H1 (cell line): ENCODE measurements around the gene LPIN2. TPM values are rescaled to one million over a fixed set of nuclear protein-coding genes. Genes with fewer than 3 reads are reported as not detected.

Experiments
- CTCF ChIA-PET: fragments of 300-600 bp; sonication (Branson Sonifier 250); formaldehyde crosslinking; loops from one replicate; lab custom pipeline; 2021; ENCODE audit not compliant: partially characterized antibody; lab: Charles Lee
- POLR2A ChIA-PET: fragments of 300-600 bp; sonication (Branson Sonifier 250); formaldehyde crosslinking; loops from one replicate; lab custom pipeline; 2021; ENCODE audit warnings: inconsistent platforms; ENCODE audit not compliant: partially characterized antibody; lab: Charles Lee
- DNase-seq, 2 experiments: peaks; one replicate each; pipeline versions ENCODE4 v3.0.0 to v3.0.0-alpha.2; 2010 to 2022; ENCODE audit warnings: low spot score in 2 of 2, low read depth in 1 of 2, mixed read lengths in 1 of 2
- FAIRE-seq: peaks from 2 replicates; lab custom pipeline; 2011; peaks lifted over from hg19 to GRCh38; lab: Jason Lieb, UNC
- H2AFZ ChIP-seq: 2 replicates; pipeline ENCODE4 v1.8.1; 2012; ENCODE audit warnings: low read length, inconsistent platforms
- H2AK5ac ChIP-seq: 2 replicates; pipeline ENCODE4 v1.6.1; 2013; ENCODE audit warnings: low read depth, low read length
- H2BK120ac ChIP-seq: replicated peaks from 2 replicates; pipeline ENCODE3; 2013; ENCODE audit warnings: low read depth, low read length, inconsistent platforms
- H2BK12ac ChIP-seq: 2 replicates; pipeline ENCODE4 v1.6.1; 2013; ENCODE audit warnings: low read depth, low read length
- H2BK15ac ChIP-seq: 2 replicates; pipeline ENCODE4 v1.6.1; 2013; ENCODE audit warnings: low read length
- H2BK20ac ChIP-seq: 2 replicates; pipeline ENCODE4 v1.6.1; 2013; ENCODE audit warnings: low read length
- H2BK5ac ChIP-seq: 2 replicates; pipeline ENCODE4 v1.6.1; 2013; ENCODE audit warnings: low read depth, low read length
- H3K14ac ChIP-seq: 2 replicates; pipeline ENCODE4 v1.6.1; 2013; ENCODE audit warnings: inconsistent platforms; ENCODE audit not compliant: insufficient read length
- H3K18ac ChIP-seq: 2 replicates; pipeline ENCODE4 v1.6.1; 2013; ENCODE audit warnings: low read length; ENCODE audit errors: extremely low read depth
- H3K23ac ChIP-seq: 2 replicates; pipeline ENCODE4 v1.6.1; 2013; ENCODE audit warnings: inconsistent platforms; ENCODE audit not compliant: insufficient read length
- H3K23me2 ChIP-seq: 2 replicates; pipeline ENCODE4 v1.6.1; 2013; ENCODE audit warnings: low read depth, low read length
- H3K27ac ChIP-seq: 2 replicates; pipeline ENCODE4 v1.6.1; 2011; ENCODE audit warnings: low read depth, low read length, inconsistent platforms
- H3K27me3 ChIP-seq, 4 experiments: replicated peaks in 1 of 4; 1 replicate in 1 of 4; 2 replicates in 3 of 4; pipeline versions ENCODE4 v1.6.1 to v1.8.1; 2011 to 2013; ENCODE audit warnings: low read length in 3 of 4, mild to moderate bottlenecking in 3 of 4, inconsistent platforms in 2 of 4, mixed read lengths in 2 of 4, moderate library complexity in 1 of 4; ENCODE audit not compliant: control insufficient read depth in 3 of 4, insufficient read depth in 3 of 4; ENCODE audit errors: extremely low read depth in 1 of 4
- H3K36me3 ChIP-seq, 4 experiments: 2 replicates each; pipeline versions ENCODE4 v1.6.1 to v1.8.1; 2011 to 2013; ENCODE audit warnings: mild to moderate bottlenecking in 4 of 4, low read length in 3 of 4, moderate library complexity in 2 of 4, control low read depth in 1 of 4, inconsistent platforms in 1 of 4; ENCODE audit not compliant: insufficient read depth in 4 of 4, control insufficient read depth in 2 of 4
- H3K4ac ChIP-seq: replicated peaks from 2 replicates; pipeline ENCODE3; 2013; ENCODE audit warnings: low read length, low read depth, mixed read lengths, inconsistent platforms; ENCODE audit not compliant: insufficient read length
- H3K4me1 ChIP-seq, 4 experiments: replicated peaks in 1 of 4; 1 replicate in 1 of 4; 2 replicates in 3 of 4; pipeline versions ENCODE4 v1.6.1 to v1.8.1; 2011 to 2013; ENCODE audit warnings: low read length in 3 of 4, inconsistent platforms in 2 of 4, mixed read lengths in 1 of 4; ENCODE audit not compliant: insufficient read depth in 4 of 4, control insufficient read depth in 3 of 4
- H3K4me2 ChIP-seq, 2 experiments: 2 replicates each; pipeline versions ENCODE4 v1.6.1 to v1.8.1; 2011 to 2013; ENCODE audit warnings: low read depth in 2 of 2, low read length in 2 of 2, control low read depth in 1 of 2, inconsistent platforms in 1 of 2, mild to moderate bottlenecking in 1 of 2; ENCODE audit not compliant: insufficient read depth in 1 of 2
- H3K4me3 ChIP-seq, 4 experiments: fragments of 200-600, 300-600 bp in 1 of 4; sonication (generic), shearing (Covaris generic), sonication (Bioruptor Twin) in 1 of 4; 2 replicates each; pipeline versions ENCODE4 v1.5.1 to v1.8.1; 2011 to 2016; ENCODE audit warnings: low read length in 4 of 4, low read depth in 3 of 4, control low read depth in 2 of 4, inconsistent platforms in 2 of 4, mild to moderate bottlenecking in 2 of 4, mixed read lengths in 1 of 4, moderate library complexity in 1 of 4; ENCODE audit not compliant: insufficient read depth in 2 of 4; ENCODE audit errors: extremely low read depth in 1 of 4
- H3K56ac ChIP-seq: replicated peaks from 2 replicates; pipeline ENCODE3; 2013; ENCODE audit warnings: low read depth, mild to moderate bottlenecking, mixed read lengths, low read length, inconsistent platforms; ENCODE audit not compliant: insufficient read length
- H3K79me1 ChIP-seq: 2 replicates; pipeline ENCODE4 v1.6.1; 2013; ENCODE audit warnings: low read depth, low read length, control low read depth
- H3K79me2 ChIP-seq, 2 experiments: 2 replicates each; pipeline versions ENCODE4 v1.6.1 to v1.8.1; 2012 to 2013; ENCODE audit warnings: low read length in 2 of 2, mild to moderate bottlenecking in 2 of 2, inconsistent platforms in 1 of 2; ENCODE audit not compliant: insufficient read depth in 2 of 2, control insufficient read depth in 1 of 2
- H3K9ac ChIP-seq, 4 experiments: replicated peaks in 1 of 4; 1 replicate in 1 of 4; 2 replicates in 3 of 4; pipeline versions ENCODE4 v1.6.1 to v1.8.1; 2011 to 2013; ENCODE audit warnings: low read depth in 3 of 4, low read length in 3 of 4, control low read depth in 2 of 4, mild to moderate bottlenecking in 2 of 4, moderate library complexity in 2 of 4, inconsistent platforms in 1 of 4; ENCODE audit errors: extremely low read depth in 1 of 4
- H3K9me3 ChIP-seq, 2 experiments: 2 replicates each; pipeline versions ENCODE4 v1.6.1 to v1.8.1; 2012 to 2013; ENCODE audit warnings: mild to moderate bottlenecking in 2 of 2, moderate library complexity in 2 of 2, control low read depth in 1 of 2, inconsistent platforms in 1 of 2, low read depth in 1 of 2, low read length in 1 of 2, mixed read lengths in 1 of 2; ENCODE audit not compliant: insufficient read depth in 2 of 2
- H4K20me1 ChIP-seq, 2 experiments: replicated peaks in 1 of 2; 2 replicates each; pipeline versions ENCODE3 to v1.8.1; 2011 to 2013; ENCODE audit warnings: inconsistent platforms in 2 of 2, low read length in 2 of 2, mild to moderate bottlenecking in 1 of 2; ENCODE audit not compliant: insufficient read depth in 2 of 2, control insufficient read depth in 1 of 2
- H4K5ac ChIP-seq: 2 replicates; pipeline ENCODE4 v1.6.1; 2013; ENCODE audit warnings: low read length, low read depth, mixed read lengths, inconsistent platforms; ENCODE audit not compliant: insufficient read length
- H4K8ac ChIP-seq: 2 replicates; pipeline ENCODE4 v1.8.0; 2013; ENCODE audit warnings: mild to moderate bottlenecking, moderate library complexity, low read length, inconsistent platforms; ENCODE audit not compliant: insufficient read depth; ENCODE audit errors: extremely low read depth
- H4K91ac ChIP-seq: replicated peaks from 2 replicates; pipeline ENCODE3; 2013; ENCODE audit warnings: low read length, mixed read lengths, inconsistent platforms; ENCODE audit not compliant: insufficient read length
- CHD1 ChIP-seq: IDR thresholded peaks from 2 replicates; pipeline ENCODE4 v1.6.1; 2012; ENCODE audit warnings: low read depth, low read length, improper control_type of control experiment
- CTBP2 ChIP-seq: IDR thresholded peaks from 2 replicates; pipeline ENCODE4 v1.7.0; 2011; ENCODE audit warnings: borderline replicate concordance, mild to moderate bottlenecking, moderate library complexity, mixed read lengths, low read length; ENCODE audit not compliant: insufficient read depth, insufficient read length
- EGR1 ChIP-seq: IDR thresholded peaks from 2 replicates; pipeline ENCODE4 v1.6.1; 2011; ENCODE audit warnings: low read depth, low read length, borderline replicate concordance
- FOSL1 ChIP-seq: IDR thresholded peaks from 2 replicates; pipeline ENCODE4 v1.6.1; 2011; ENCODE audit warnings: mild to moderate bottlenecking, low read depth, low read length, moderate library complexity; ENCODE audit not compliant: insufficient read depth
- NRF1 ChIP-seq: IDR thresholded peaks from 2 replicates; pipeline ENCODE4 v1.6.1; 2011; ENCODE audit warnings: mild to moderate bottlenecking, low read depth, low read length, improper control_type of control experiment
- POU5F1 ChIP-seq: IDR thresholded peaks from 2 replicates; pipeline ENCODE4 v1.6.1; 2011; ENCODE audit warnings: low read depth, mild to moderate bottlenecking, low read length, moderate library complexity
- RBBP5 ChIP-seq: IDR thresholded peaks from 2 replicates; pipeline ENCODE4 v1.7.1; 2012; ENCODE audit warnings: low read depth, mild to moderate bottlenecking, inconsistent platforms, low read length, moderate library complexity, borderline replicate concordance
- TBP ChIP-seq: IDR thresholded peaks from 2 replicates; pipeline ENCODE4 v1.6.1; 2011; ENCODE audit warnings: low read depth, low read length, improper control_type of control experiment
- ZNF274 ChIP-seq: IDR thresholded peaks from 2 replicates; pipeline ENCODE4 v1.7.0; 2012; ENCODE audit warnings: low read length, borderline replicate concordance; ENCODE audit errors: extremely low read depth
- WGBS, 2 experiments: shearing (Covaris generic) in 1 of 2; methylation state at CpG; one replicate each; pipeline versions ENCODE4 v1.1.6 to v1.1.7; 2013 to 2015; ENCODE audit warnings: low lambda C conversion rate in 2 of 2, mixed read lengths in 2 of 2, inconsistent platforms in 1 of 2, low coverage in 1 of 2, missing lambda C conversion rate in 1 of 2; ENCODE audit not compliant: insufficient replicate concordance in 2 of 2, insufficient coverage in 1 of 2, insufficient read length in 1 of 2; ENCODE audit errors: extremely low coverage in 1 of 2, missing lambda C conversion rate in 1 of 2; 5-methylcytosine and 5-hydroxymethylcytosine counted together
- polyA plus RNA-seq, 7 experiments: library from polyadenylated mRNA; depleted of rRNA in 3 of 7; stranded (reverse) in 5 of 7; unstranded in 2 of 7; fragments of >200 nt in 5 of 7; fragments of 200-250 nt in 2 of 7; gene quantifications; 1 replicate in 5 of 7; 2 replicates in 1 of 7; 4 replicates in 1 of 7; pipeline versions ENCODE4 v1.2.1 to v1.2.3, GENCODE V29; 2011 to 2013; ENCODE audit warnings: missing spikeins in 2 of 7, mixed read lengths in 2 of 7
- total RNA-seq: library from RNA; stranded (reverse); fragmentation: NEBNext Ultra II Directional; extraction: Animal tissue kit (Norgen Biotek cat#: 25700); gene quantifications from 2 replicates; pipeline ENCODE4 v1.2.1, GENCODE V29; 2021
- TF ChIP-seq, protein P1 (sequence below), 3 experiments: IDR thresholded peaks; 1 replicate in 2 of 3; 2 replicates in 1 of 3; pipeline versions ENCODE4 v1.5.1 to v1.6.1; 2011; ENCODE audit warnings: low read length in 3 of 3, mild to moderate bottlenecking in 3 of 3, inconsistent platforms in 2 of 3, low read depth in 1 of 3, moderate library complexity in 1 of 3; ENCODE audit not compliant: insufficient read depth in 1 of 3; ENCODE audit errors: control extremely low read depth in 1 of 3
- TF ChIP-seq, protein P2 (sequence below): IDR thresholded peaks from 2 replicates; pipeline ENCODE4 v1.6.1; 2011; ENCODE audit warnings: low read depth, mild to moderate bottlenecking, low read length; ENCODE audit not compliant: insufficient read depth

LPIN2 gene
- total and polyA plus RNA-seq, 2 of the 8 experiments (the other 6 are each of a cell fraction or from before 2014, with no cell fraction given): 7.4 to 14.2 TPM

DNA sequence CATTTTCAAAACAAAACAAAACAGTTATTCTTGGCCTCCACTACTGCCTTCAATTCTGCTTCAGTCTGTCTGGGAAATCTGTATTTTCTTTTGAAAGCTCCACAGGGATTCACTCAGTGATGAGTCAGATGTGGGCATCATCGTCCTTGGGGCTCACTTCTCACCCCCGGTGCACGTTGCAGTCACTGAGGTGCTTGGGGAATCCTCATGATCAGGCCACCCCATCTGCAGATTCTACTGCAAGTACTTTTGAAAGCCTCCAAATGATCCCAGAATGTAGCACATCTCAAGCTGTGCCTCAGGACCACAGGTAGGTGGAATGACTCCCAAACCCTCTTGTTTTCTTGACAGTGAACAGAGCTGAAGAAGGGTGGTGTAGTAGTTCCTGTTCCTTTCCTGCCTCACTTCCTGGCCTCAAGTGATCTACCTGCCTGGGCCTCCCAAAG is 34.3 kb downstream of the LPIN2 start:
- H3K56ac ChIP-seq: no peak overlapping the region
- H2BK5ac ChIP-seq: no peak overlapping the region
- no peak overlapping the region for H3K14ac ChIP-seq
- H2BK12ac ChIP-seq: no peak overlapping the region
- H3K36me3 ChIP-seq: no peaks in the 10 kb centered on the region
- no peak overlapping the region for H2AFZ ChIP-seq
- H3K4me1 ChIP-seq: peaks cover 0 to 11% (median 9%) of the 10 kb centered on the region in 4 experiments; a peak in 4 of 7 replicates
- no peaks in the 10 kb centered on the region for H3K9me3 ChIP-seq
- H4K91ac ChIP-seq: no peak overlapping the region
- H3K27me3 ChIP-seq: no peaks in the 10 kb centered on the region
- no peaks in the 10 kb centered on the region for H4K20me1 ChIP-seq
- H2BK15ac ChIP-seq: no peak overlapping the region
- FAIRE-seq (no peak), DNase-seq (no peak)
- H4K8ac ChIP-seq: no peak overlapping the region
- H3K23ac ChIP-seq: no peak overlapping the region
- H3K23me2 ChIP-seq: no peaks in the 10 kb centered on the region
- H2BK20ac ChIP-seq: no peak overlapping the region
- 89% methylated on average over 3 of the region's 3 CpGs; no CpG with 5 or more reads in 1 of the 2 experiments for WGBS, 2 experiments
- H3K4me3 ChIP-seq: no peak overlapping the region
- no peak overlapping the region for H3K4me2 ChIP-seq
- no peak overlapping the region for H2BK120ac ChIP-seq
- H3K27ac ChIP-seq: no peak overlapping the region
- H3K9ac ChIP-seq: no peak overlapping the region
- H3K79me2 ChIP-seq: peaks cover 0 to 63% of the 10 kb centered on the region in 2 experiments; a peak in 3 of 4 replicates
- ChIA-PET POLR2A (no interaction called here), CTCF (interaction anchor here (1.0 to 1.3 kb wide), 2 partner anchors 11 to 16 kb away, joined by 4 to 7 read pairs; no protein-coding TSS in a partner anchor)
- H3K79me1 ChIP-seq: peaks cover 2% of the 10 kb centered on the region; the same call in 1 of the 2 replicates
- H4K5ac ChIP-seq: no peak overlapping the region
- H3K4ac ChIP-seq: no peak overlapping the region
- no peak overlapping the region for H2AK5ac ChIP-seq
- H3K18ac ChIP-seq: no peak overlapping the region
- TF ChIP-seq CTBP2 (no peak), CHD1 (no peak), TBP (no peak), NRF1 (no peak), EGR1 (no peak), ZNF274 (no peak), POU5F1 (no peak), FOSL1 (no peak), RBBP5 (no peak)
- TF ChIP-seq, protein P1, sequence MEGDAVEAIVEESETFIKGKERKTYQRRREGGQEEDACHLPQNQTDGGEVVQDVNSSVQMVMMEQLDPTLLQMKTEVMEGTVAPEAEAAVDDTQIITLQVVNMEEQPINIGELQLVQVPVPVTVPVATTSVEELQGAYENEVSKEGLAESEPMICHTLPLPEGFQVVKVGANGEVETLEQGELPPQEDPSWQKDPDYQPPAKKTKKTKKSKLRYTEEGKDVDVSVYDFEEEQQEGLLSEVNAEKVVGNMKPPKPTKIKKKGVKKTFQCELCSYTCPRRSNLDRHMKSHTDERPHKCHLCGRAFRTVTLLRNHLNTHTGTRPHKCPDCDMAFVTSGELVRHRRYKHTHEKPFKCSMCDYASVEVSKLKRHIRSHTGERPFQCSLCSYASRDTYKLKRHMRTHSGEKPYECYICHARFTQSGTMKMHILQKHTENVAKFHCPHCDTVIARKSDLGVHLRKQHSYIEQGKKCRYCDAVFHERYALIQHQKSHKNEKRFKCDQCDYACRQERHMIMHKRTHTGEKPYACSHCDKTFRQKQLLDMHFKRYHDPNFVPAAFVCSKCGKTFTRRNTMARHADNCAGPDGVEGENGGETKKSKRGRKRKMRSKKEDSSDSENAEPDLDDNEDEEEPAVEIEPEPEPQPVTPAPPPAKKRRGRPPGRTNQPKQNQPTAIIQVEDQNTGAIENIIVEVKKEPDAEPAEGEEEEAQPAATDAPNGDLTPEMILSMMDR (IDR thresholded peaks at IDR 0.05; ENCODE audit: control extremely low read depth in 1 of 3, insufficient read depth in 1 of 3, low read depth in 1 of 3, low read length in 3 of 3): no peak
- TF ChIP-seq, protein P2, sequence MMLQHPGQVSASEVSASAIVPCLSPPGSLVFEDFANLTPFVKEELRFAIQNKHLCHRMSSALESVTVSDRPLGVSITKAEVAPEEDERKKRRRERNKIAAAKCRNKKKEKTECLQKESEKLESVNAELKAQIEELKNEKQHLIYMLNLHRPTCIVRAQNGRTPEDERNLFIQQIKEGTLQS: no peak
